WTC11 (cell line): ENCODE data around the gene KCTD1. TPM values are rescaled to one million over a fixed set of nuclear protein-coding genes. Genes with fewer than 3 reads are reported as not detected.
A peak's percentile ranks its signal among the peaks of the same experiment; 100 is the strongest.

Experiments used
- ATF2 ChIP-seq: sonication (generic); formaldehyde crosslinking; IDR thresholded peaks from 2 replicates; pipeline ENCODE4 v1.8.1; 2022; ENCODE audit warnings: low read depth, missing genetic modification reagents, borderline replicate concordance
- CBFB ChIP-seq: sonication (generic); formaldehyde crosslinking; IDR thresholded peaks from 2 replicates; pipeline ENCODE4 v1.8.1; 2022; ENCODE audit warnings: mild to moderate bottlenecking, low read depth, missing genetic modification reagents
- EMX1 ChIP-seq: fragments of 250-450 bp; sonication (Bioruptor Pico); IDR thresholded peaks from 2 replicates; pipeline ENCODE4 v1.8.0; 2021; ENCODE audit warnings: mild to moderate bottlenecking
- FOXJ3 ChIP-seq: sonication (generic); formaldehyde crosslinking; IDR thresholded peaks from 2 replicates; pipeline ENCODE4 v1.9.0; 2021; ENCODE audit warnings: missing genetic modification reagents, mild to moderate bottlenecking, borderline replicate concordance
- FOXP1 ChIP-seq: sonication (generic); formaldehyde crosslinking; IDR thresholded peaks from 2 replicates; pipeline ENCODE4 v1.8.0; 2022; ENCODE audit warnings: missing genetic modification reagents, mild to moderate bottlenecking, moderate library complexity, borderline replicate concordance
- GTF2I ChIP-seq: fragments of 250-450 bp; sonication (Bioruptor Pico); conservative IDR thresholded peaks from 2 replicates; pipeline ENCODE4 v1.4.0; 2021; ENCODE audit warnings: mild to moderate bottlenecking
- PRDM15 ChIP-seq: sonication (generic); formaldehyde crosslinking; IDR thresholded peaks from 2 replicates; pipeline ENCODE4 v1.8.0; 2022; ENCODE audit warnings: missing genetic modification reagents
- PRRX2 ChIP-seq: fragments of 250-450 bp; sonication (Bioruptor Pico); IDR thresholded peaks from 2 replicates; pipeline ENCODE4 v1.8.0; 2021; ENCODE audit warnings: mild to moderate bottlenecking
- SMAD4 ChIP-seq: sonication (generic); formaldehyde crosslinking; IDR thresholded peaks from 2 replicates; pipeline ENCODE4 v1.8.0; 2022; ENCODE audit warnings: mild to moderate bottlenecking, missing genetic modification reagents
- SP1 ChIP-seq: sonication (generic); formaldehyde crosslinking; conservative IDR thresholded peaks from 2 replicates; pipeline ENCODE4 v1.8.1; 2022; ENCODE audit warnings: missing genetic modification reagents
- STAT6 ChIP-seq: sonication (generic); formaldehyde crosslinking; conservative IDR thresholded peaks from 2 replicates; pipeline ENCODE4 v1.8.1; 2023; ENCODE audit warnings: mild to moderate bottlenecking, low read depth, missing genetic modification reagents, moderate library complexity
- TCF7 ChIP-seq: sonication (generic); formaldehyde crosslinking; IDR thresholded peaks from 2 replicates; pipeline ENCODE4 v1.8.0; 2022; ENCODE audit warnings: mild to moderate bottlenecking, low read depth, missing genetic modification reagents, moderate library complexity
- TP53 ChIP-seq: sonication (generic); formaldehyde crosslinking; IDR thresholded peaks from 2 replicates; pipeline ENCODE4 v1.8.1; 2023; ENCODE audit warnings: mild to moderate bottlenecking, missing genetic modification reagents
- ZBTB21 ChIP-seq: sonication (generic); formaldehyde crosslinking; IDR thresholded peaks from 2 replicates; pipeline ENCODE4 v1.8.1; 2023; ENCODE audit warnings: mild to moderate bottlenecking, missing genetic modification reagents, borderline replicate concordance
- ZNF219 ChIP-seq: sonication (generic); formaldehyde crosslinking; IDR thresholded peaks from 2 replicates; pipeline ENCODE4 v1.8.0; 2023; ENCODE audit warnings: missing genetic modification reagents, mild to moderate bottlenecking, borderline replicate concordance
- ZNF232 ChIP-seq: sonication (generic); formaldehyde crosslinking; IDR thresholded peaks from 2 replicates; pipeline ENCODE4 v1.8.0; 2022; ENCODE audit warnings: mild to moderate bottlenecking, missing genetic modification reagents
- ZNF512 ChIP-seq: sonication (generic); formaldehyde crosslinking; IDR thresholded peaks from 2 replicates; pipeline ENCODE4 v1.8.1; 2022; ENCODE audit warnings: missing genetic modification reagents, borderline replicate concordance
- total RNA-seq: library from RNA; stranded (reverse); gene quantifications from 3 replicates; pipeline ENCODE4 v1.2.3, GENCODE V29; 2021
- TF ChIP-seq, protein P1 (sequence below): sonication (generic); formaldehyde crosslinking; IDR thresholded peaks from 2 replicates; pipeline ENCODE4 v1.8.0; 2022; ENCODE audit warnings: mild to moderate bottlenecking, missing genetic modification reagents
- TF ChIP-seq, protein P2 (sequence below): sonication (generic); formaldehyde crosslinking; IDR thresholded peaks from 2 replicates; pipeline ENCODE4 v1.8.0; 2022; ENCODE audit warnings: mild to moderate bottlenecking, missing genetic modification reagents
- TF ChIP-seq, protein P3 (sequence below): sonication (generic); formaldehyde crosslinking; IDR thresholded peaks from 2 replicates; pipeline ENCODE4 v1.8.1; 2022; ENCODE audit warnings: mild to moderate bottlenecking, missing genetic modification reagents, moderate library complexity, borderline replicate concordance
- TF ChIP-seq, protein P4 (sequence below): fragments of 250-450 bp; sonication (Bioruptor Pico); IDR thresholded peaks from 2 replicates; pipeline ENCODE4 v1.9.0; 2021; ENCODE audit warnings: mild to moderate bottlenecking, borderline replicate concordance

KCTD1 gene
- total RNA-seq, 1 experiment from 2014 or later: 23.3 TPM

- TF ChIP-seq, protein P1, sequence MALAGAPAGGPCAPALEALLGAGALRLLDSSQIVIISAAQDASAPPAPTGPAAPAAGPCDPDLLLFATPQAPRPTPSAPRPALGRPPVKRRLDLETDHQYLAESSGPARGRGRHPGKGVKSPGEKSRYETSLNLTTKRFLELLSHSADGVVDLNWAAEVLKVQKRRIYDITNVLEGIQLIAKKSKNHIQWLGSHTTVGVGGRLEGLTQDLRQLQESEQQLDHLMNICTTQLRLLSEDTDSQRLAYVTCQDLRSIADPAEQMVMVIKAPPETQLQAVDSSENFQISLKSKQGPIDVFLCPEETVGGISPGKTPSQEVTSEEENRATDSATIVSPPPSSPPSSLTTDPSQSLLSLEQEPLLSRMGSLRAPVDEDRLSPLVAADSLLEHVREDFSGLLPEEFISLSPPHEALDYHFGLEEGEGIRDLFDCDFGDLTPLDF (CRISPR knock-in tag): no peak
- no peak for TF ChIP-seq ZNF512 (CRISPR knock-in tag)
- TF ChIP-seq GTF2I (CRISPR knock-in tag): no peak
- TF ChIP-seq FOXP1 (CRISPR knock-in tag): peak; percentile 91
- no peak for TF ChIP-seq STAT6 (CRISPR knock-in tag)
- TF ChIP-seq SMAD4: peak; percentile 72; the same call in 1 of the 2 replicates
- no peak for TF ChIP-seq EMX1 (CRISPR knock-in tag)
- TF ChIP-seq, protein P2, sequence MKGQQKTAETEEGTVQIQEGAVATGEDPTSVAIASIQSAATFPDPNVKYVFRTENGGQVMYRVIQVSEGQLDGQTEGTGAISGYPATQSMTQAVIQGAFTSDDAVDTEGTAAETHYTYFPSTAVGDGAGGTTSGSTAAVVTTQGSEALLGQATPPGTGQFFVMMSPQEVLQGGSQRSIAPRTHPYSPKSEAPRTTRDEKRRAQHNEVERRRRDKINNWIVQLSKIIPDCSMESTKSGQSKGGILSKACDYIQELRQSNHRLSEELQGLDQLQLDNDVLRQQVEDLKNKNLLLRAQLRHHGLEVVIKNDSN (CRISPR knock-in tag): peak; percentile 57
- TF ChIP-seq, protein P3, sequence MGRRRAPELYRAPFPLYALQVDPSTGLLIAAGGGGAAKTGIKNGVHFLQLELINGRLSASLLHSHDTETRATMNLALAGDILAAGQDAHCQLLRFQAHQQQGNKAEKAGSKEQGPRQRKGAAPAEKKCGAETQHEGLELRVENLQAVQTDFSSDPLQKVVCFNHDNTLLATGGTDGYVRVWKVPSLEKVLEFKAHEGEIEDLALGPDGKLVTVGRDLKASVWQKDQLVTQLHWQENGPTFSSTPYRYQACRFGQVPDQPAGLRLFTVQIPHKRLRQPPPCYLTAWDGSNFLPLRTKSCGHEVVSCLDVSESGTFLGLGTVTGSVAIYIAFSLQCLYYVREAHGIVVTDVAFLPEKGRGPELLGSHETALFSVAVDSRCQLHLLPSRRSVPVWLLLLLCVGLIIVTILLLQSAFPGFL (CRISPR knock-in tag): no peak
- no peak for TF ChIP-seq ZNF219 (CRISPR knock-in tag)
- TF ChIP-seq, protein P4, sequence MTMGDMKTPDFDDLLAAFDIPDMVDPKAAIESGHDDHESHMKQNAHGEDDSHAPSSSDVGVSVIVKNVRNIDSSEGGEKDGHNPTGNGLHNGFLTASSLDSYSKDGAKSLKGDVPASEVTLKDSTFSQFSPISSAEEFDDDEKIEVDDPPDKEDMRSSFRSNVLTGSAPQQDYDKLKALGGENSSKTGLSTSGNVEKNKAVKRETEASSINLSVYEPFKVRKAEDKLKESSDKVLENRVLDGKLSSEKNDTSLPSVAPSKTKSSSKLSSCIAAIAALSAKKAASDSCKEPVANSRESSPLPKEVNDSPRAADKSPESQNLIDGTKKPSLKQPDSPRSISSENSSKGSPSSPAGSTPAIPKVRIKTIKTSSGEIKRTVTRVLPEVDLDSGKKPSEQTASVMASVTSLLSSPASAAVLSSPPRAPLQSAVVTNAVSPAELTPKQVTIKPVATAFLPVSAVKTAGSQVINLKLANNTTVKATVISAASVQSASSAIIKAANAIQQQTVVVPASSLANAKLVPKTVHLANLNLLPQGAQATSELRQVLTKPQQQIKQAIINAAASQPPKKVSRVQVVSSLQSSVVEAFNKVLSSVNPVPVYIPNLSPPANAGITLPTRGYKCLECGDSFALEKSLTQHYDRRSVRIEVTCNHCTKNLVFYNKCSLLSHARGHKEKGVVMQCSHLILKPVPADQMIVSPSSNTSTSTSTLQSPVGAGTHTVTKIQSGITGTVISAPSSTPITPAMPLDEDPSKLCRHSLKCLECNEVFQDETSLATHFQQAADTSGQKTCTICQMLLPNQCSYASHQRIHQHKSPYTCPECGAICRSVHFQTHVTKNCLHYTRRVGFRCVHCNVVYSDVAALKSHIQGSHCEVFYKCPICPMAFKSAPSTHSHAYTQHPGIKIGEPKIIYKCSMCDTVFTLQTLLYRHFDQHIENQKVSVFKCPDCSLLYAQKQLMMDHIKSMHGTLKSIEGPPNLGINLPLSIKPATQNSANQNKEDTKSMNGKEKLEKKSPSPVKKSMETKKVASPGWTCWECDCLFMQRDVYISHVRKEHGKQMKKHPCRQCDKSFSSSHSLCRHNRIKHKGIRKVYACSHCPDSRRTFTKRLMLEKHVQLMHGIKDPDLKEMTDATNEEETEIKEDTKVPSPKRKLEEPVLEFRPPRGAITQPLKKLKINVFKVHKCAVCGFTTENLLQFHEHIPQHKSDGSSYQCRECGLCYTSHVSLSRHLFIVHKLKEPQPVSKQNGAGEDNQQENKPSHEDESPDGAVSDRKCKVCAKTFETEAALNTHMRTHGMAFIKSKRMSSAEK (CRISPR knock-in tag): no peak
- TF ChIP-seq PRDM15 (CRISPR knock-in tag): no peak
- no peak for TF ChIP-seq FOXJ3 (CRISPR knock-in tag)
- TF ChIP-seq SP1: peak; percentile 67; the same call in 1 of the 2 replicates
- TF ChIP-seq ZNF232 (CRISPR knock-in tag): no peak
- TF ChIP-seq TCF7 (CRISPR knock-in tag): no peak; the same call in 1 of the 2 replicates
- TF ChIP-seq PRRX2: no peak
- peak; percentile 76; the same call in 1 of the 2 replicates for TF ChIP-seq ZBTB21 (CRISPR knock-in tag)
- peak; percentile 66; the same call in 1 of the 2 replicates for TF ChIP-seq TP53 (CRISPR knock-in tag)
- no peak for TF ChIP-seq CBFB
- no peak for TF ChIP-seq ATF2 (CRISPR knock-in tag)
Measured at GRCh38 chr18:26547646-26548414, 523 bp downstream of the KCTD1 start (continued).
